Parathyroid adenoma (tissue), 2 donors: ENCODE measurements around the gene CCDC142.

ENCODE experiments used
- H2AFZ ChIP-seq: fragments of 300-600 bp; sonication (generic); one replicate; pipeline ENCODE4 v1.7.0; 2017; ENCODE audit warnings: antibody characterized with exemption, mild to moderate bottlenecking
- H3K27ac ChIP-seq: fragments of 300-600 bp; sonication (generic); one replicate; pipeline ENCODE4 v1.7.0; 2017
- H3K27me3 ChIP-seq: fragments of 300-600 bp; sonication (generic); one replicate; pipeline ENCODE4 v1.7.0; 2017; ENCODE audit warnings: low read length; ENCODE audit not compliant: control insufficient read depth, insufficient read depth
- H3K36me3 ChIP-seq: fragments of 300-600 bp; sonication (generic); one replicate; pipeline ENCODE4 v1.7.0; 2017; ENCODE audit warnings: low read length; ENCODE audit not compliant: control insufficient read depth, insufficient read depth
- H3K4me1 ChIP-seq: fragments of 300-600 bp; sonication (generic); one replicate; pipeline ENCODE4 v1.7.0; 2017; ENCODE audit warnings: control low read depth
- H3K4me2 ChIP-seq: fragments of 300-600 bp; sonication (generic); one replicate; pipeline ENCODE4 v1.7.0; 2017; ENCODE audit warnings: low read length
- H3K4me3 ChIP-seq: fragments of 300-600 bp; sonication (generic); one replicate; pipeline ENCODE4 v1.7.0; 2017; ENCODE audit warnings: low read depth, low read length
- H3K79me2 ChIP-seq: fragments of 300-600 bp; sonication (generic); one replicate; pipeline ENCODE4 v1.7.0; 2017; ENCODE audit warnings: control low read depth
- H3K9ac ChIP-seq: fragments of 300-600 bp; sonication (generic); one replicate; pipeline ENCODE4 v1.7.0; 2017; ENCODE audit warnings: mild to moderate bottlenecking
- H3K9me3 ChIP-seq: fragments of 300-600 bp; sonication (generic); one replicate; pipeline ENCODE4 v1.7.0; 2017; ENCODE audit warnings: low read length; ENCODE audit not compliant: control insufficient read depth
- TF ChIP-seq, protein P1 (sequence below): fragments of 300-600 bp; sonication (generic); IDR thresholded peaks from one replicate; pipeline ENCODE4 v1.7.0; 2017; ENCODE audit warnings: antibody characterized with exemption, mild to moderate bottlenecking
- donor health status: primary hyperparathyroidism.

CCDC142 gene

DNA sequence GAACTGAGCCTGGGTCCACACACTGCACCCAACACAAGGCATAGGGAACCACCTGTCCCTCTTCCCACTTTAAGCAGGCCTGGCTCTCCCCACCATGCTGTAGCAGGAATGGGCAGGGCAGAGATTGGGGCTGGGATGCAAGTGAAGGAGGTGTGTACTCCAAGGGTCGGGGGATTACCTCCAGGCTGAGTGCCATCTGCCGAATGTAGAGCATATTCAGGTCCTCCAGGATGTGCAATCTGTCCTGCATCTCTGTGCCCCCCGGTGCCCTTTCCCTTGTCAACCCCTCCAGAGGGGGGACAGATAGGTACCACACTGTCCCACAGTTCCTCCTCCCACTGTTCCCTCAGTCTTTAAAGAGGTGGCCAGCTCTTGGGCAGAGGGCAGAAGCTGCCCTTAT is 43.4 kb downstream of the CCDC142 start:
- Histone ChIP-seq H3K36me3 (no peaks in the 10 kb centered on the region), H3K9ac (no peak overlapping the region), H3K27ac (peak overlapping the region; percentile 88), H3K27me3 (no peaks in the 10 kb centered on the region), H3K4me2 (peak overlapping the region; percentile 95), H3K79me2 (peaks cover 10% of the 10 kb centered on the region), H2AFZ (peak overlapping the region; percentile 99), H3K4me3 (peak overlapping the region; percentile 87), H3K9me3 (no peaks in the 10 kb centered on the region), H3K4me1 (peaks cover 8% of the 10 kb centered on the region)
- TF ChIP-seq, protein P1, sequence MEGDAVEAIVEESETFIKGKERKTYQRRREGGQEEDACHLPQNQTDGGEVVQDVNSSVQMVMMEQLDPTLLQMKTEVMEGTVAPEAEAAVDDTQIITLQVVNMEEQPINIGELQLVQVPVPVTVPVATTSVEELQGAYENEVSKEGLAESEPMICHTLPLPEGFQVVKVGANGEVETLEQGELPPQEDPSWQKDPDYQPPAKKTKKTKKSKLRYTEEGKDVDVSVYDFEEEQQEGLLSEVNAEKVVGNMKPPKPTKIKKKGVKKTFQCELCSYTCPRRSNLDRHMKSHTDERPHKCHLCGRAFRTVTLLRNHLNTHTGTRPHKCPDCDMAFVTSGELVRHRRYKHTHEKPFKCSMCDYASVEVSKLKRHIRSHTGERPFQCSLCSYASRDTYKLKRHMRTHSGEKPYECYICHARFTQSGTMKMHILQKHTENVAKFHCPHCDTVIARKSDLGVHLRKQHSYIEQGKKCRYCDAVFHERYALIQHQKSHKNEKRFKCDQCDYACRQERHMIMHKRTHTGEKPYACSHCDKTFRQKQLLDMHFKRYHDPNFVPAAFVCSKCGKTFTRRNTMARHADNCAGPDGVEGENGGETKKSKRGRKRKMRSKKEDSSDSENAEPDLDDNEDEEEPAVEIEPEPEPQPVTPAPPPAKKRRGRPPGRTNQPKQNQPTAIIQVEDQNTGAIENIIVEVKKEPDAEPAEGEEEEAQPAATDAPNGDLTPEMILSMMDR, result no peak

DNA sequence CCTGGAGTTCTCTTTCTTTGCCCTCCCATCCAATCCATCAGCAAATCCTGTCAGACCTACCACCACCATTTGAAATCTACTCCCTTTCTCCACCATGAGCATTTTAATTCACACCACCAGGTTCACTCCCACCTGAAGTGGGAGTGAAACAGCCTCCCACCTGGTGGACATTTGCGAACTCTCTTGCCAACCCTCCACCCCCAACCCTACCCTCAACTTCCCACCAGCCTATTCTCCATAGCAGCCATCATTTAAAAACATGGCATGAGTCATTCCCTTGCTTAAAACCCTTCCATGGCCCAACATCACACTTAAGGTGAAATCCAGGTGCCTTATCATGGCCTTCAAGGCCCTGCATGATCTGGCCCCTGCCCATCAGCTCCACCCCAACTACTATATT is 44.5 kb downstream of the CCDC142 start:
- Histone ChIP-seq H3K36me3 (no peaks in the 10 kb centered on the region), H3K4me2 (no peak overlapping the region), H3K9me3 (no peaks in the 10 kb centered on the region), H3K4me3 (no peak overlapping the region), H3K27me3 (no peaks in the 10 kb centered on the region), H2AFZ (no peak overlapping the region), H3K9ac (no peak overlapping the region), H3K27ac (no peak overlapping the region), H3K4me1 (peaks cover 8% of the 10 kb centered on the region), H3K79me2 (peaks cover 10% of the 10 kb centered on the region)
- TF ChIP-seq, protein P1, result no peak

- H3K4me2 ChIP-seq, result no peak overlapping the region
- no peak overlapping the region for H3K27ac ChIP-seq
- no peak overlapping the region for H2AFZ ChIP-seq
- H3K9me3 ChIP-seq, result no peaks in the 10 kb centered on the region
- TF ChIP-seq, protein P1, result no peak
- H3K79me2 ChIP-seq, result peaks cover 13% of the 10 kb centered on the region
- H3K4me1 ChIP-seq, result peaks cover 8% of the 10 kb centered on the region
- no peak overlapping the region for H3K9ac ChIP-seq
- H3K4me3 ChIP-seq, result no peak overlapping the region
- H3K27me3 ChIP-seq, result no peaks in the 10 kb centered on the region
- no peaks in the 10 kb centered on the region for H3K36me3 ChIP-seq
Observed at GRCh38 chr2:74436848-74437695, 45.7 kb downstream of the CCDC142 start.

- H3K9ac ChIP-seq, result no peak overlapping the region
- TF ChIP-seq, protein P1, result no peak
- no peaks in the 10 kb centered on the region for H3K27me3 ChIP-seq
- H3K36me3 ChIP-seq, result no peaks in the 10 kb centered on the region
- H2AFZ ChIP-seq, result no peak overlapping the region
- H3K4me1 ChIP-seq, result peaks cover 8% of the 10 kb centered on the region
- H3K79me2 ChIP-seq, result peaks cover 13% of the 10 kb centered on the region
- no peak overlapping the region for H3K4me3 ChIP-seq
- no peak overlapping the region for H3K27ac ChIP-seq
- no peak overlapping the region for H3K4me2 ChIP-seq
- H3K9me3 ChIP-seq, result no peaks in the 10 kb centered on the region
Observed at GRCh38 chr2:74436111-74436805, 46.5 kb downstream of the CCDC142 start.
